Lower leg skin (tissue), 3 donors: ENCODE measurements around the gene LRRC32.

ENCODE experiments used
- CTCF ChIP-seq, 3 donors: fragments of 450-650 bp; IDR thresholded peaks; one replicate each; pipeline ENCODE4 v1.5.1; 2016; ENCODE audit warnings: antibody characterized with exemption in 3 of 3, mild to moderate bottlenecking in 3 of 3, moderate library complexity in 2 of 3
- POLR2A ChIP-seq, 2 donors: fragments of 450-650 bp; IDR thresholded peaks; one replicate each; pipeline ENCODE4 v1.6.1; 2016 to 2017; ENCODE audit warnings: antibody characterized with exemption in 2 of 2, mild to moderate bottlenecking in 1 of 2, moderate library complexity in 1 of 2

DNA sequence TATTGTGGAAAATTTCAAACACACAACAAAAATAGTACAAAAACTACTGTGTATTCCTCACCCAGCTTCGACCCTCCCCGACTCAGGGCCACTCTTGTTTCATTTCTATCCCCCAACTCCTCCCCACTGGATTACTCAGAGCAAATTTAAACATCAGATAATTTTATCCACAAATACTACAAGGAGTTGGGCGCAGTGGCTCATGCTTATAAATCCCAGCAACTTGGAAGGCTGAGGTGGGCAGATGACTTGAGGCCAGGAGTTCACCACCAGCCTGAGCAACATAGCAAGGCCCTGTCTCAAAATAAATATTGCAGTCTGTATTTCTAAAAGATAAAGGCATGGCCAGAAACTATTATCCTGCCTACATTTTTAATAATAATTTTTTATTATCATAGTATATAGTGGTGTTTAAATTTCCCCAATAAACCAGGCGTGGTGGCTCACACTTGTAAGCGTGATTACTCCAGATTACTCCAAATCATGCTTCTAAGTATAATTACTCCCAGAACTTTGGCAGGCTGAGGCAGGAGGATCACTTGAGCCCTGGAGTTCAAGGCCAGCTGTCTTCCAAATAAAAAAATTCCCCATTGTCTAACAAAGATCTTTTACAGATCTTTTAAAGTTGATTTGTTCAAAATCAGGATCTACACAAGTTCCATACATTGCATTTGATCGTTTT lies 39.8 kb downstream of the LRRC32 start:
- TF ChIP-seq CTCF (IDR thresholded peaks at IDR 0.05) (no peak), POLR2A (IDR thresholded peaks at IDR 0.05) (no peak)
